HG02588 (cell line): ENCODE data around the gene SLC16A8.
"Not testable (repeated sequence)": the region's sequence is repeated elsewhere in the genome, so short reads cannot be mapped to it uniquely, and the experiment has no call there.

ENCODE experiments used
- ATAC-seq: cut with Tn5 transposase; IDR thresholded peaks from one replicate; pipeline ENCODE4 v1.9.1; 2021; ENCODE audit warnings: mild to moderate bottlenecking, moderate library complexity; ENCODE audit not compliant: unreplicated experiment

Gene SLC16A8

DNA sequence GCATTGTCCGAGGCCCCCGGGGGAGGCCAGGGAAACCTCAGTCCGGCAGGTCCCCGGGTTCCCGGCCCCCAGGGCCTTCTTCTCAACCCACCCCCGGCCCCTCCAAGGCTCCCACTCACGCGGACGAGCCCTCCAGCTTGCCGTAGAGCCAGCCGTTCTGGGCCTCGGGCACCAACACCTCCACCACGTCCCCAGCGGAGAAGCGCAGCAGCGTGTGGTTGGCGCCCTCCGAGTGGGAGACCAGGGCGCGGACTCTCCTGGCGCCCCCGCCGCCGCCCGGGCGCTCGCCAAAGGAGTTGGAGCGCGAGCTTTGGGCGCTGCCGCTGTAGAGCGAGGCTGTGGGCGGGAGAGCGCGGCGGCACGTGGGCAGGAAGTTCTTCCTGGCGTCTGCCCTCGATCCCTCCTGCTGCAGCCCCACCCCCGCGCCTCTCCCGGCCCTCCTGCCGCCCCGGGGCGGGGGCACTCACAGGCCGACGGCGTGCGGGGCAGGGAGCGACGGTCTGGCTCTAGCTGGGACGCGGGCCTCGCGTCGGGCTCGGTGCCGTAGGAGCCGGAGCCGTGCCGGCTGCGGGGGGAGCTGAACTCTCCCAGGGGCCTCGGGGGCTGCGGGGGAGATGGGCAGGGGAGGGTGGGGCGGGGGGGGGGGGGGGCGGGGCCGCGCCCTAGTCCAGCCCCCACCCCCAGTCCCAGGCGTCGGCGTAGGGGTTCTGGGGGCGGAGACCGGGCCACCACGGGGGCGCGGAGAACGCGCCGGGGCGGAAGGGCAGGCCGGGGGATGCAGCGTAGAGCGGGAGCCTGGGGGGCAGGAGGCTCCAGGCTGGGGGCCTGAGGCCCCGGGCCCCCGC lies 4.9 kb upstream of the SLC16A8 start:
- ATAC-seq = no peak

GRCh38 chr22:38087855-38088254 lies 3.9 kb upstream of the SLC16A8 start:
- ATAC-seq = no peak

DNA sequence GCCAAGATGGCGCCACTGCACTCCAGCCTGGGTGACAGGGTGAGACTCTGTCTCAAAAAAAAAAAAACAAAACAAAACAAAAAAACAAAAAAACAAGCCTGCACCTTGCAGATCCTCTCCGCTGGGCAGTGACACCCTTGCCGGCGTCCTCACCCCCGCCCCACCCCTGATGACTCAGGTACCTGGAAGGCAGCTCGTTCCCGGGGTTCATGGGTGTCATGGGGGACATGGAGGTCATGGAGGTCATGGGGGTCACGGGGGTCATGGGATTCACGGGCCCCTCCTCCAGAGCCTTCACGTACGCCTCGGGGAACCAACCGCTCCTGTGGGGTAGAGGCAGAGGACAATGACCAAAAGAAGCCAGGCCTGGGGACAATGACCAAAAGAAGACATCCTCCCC lies 3.0 kb upstream of the SLC16A8 start:
- ATAC-seq = no peak

DNA sequence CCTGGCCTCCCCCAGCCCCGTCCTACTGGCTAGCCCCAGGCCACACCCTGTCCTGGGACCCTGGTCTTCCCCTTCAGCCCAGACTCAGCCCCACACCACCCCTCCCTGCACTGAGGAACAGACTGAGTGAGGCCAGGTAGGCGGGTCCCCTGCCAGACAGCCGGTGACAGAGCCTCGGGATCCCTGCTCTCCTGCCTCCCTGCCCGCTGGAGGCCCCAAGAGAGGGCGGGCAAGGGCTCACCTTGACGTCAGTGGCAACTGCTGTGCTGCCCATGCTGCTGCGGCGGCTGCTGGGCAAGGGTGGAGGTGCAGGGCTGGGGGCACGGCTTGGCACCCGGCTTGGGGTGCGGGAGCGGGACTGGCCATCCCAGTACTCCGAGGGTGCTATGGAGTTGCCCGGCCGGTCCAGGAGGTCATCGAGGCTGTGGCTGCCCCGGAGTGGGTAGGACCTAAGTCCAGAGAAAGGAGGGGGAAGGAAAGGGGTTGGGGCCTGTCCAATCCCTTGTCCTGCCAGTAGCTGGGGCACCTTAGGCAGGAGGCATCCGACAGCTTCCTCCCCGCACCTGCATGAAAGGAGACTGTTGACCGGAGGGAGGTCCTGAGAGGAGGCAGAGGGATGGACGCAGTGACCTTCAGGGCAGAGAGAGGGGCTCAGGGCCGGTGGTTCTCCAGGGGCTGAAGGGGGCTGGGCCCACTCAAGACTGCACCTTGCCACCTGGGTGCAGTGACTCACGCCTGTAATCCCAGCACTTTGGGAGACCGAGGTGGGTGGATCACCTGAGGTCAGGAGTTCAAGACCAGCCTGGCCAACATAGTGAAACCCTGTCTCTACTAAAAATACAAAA lies 2.2 kb upstream of the SLC16A8 start:
- no peak for ATAC-seq

- no peak for ATAC-seq
Observed at GRCh38 chr22:38085501-38085900, 1.5 kb upstream of the SLC16A8 start.

- no peak for ATAC-seq
Observed at GRCh38 chr22:38085056-38085455, 1.1 kb upstream of the SLC16A8 start.

DNA sequence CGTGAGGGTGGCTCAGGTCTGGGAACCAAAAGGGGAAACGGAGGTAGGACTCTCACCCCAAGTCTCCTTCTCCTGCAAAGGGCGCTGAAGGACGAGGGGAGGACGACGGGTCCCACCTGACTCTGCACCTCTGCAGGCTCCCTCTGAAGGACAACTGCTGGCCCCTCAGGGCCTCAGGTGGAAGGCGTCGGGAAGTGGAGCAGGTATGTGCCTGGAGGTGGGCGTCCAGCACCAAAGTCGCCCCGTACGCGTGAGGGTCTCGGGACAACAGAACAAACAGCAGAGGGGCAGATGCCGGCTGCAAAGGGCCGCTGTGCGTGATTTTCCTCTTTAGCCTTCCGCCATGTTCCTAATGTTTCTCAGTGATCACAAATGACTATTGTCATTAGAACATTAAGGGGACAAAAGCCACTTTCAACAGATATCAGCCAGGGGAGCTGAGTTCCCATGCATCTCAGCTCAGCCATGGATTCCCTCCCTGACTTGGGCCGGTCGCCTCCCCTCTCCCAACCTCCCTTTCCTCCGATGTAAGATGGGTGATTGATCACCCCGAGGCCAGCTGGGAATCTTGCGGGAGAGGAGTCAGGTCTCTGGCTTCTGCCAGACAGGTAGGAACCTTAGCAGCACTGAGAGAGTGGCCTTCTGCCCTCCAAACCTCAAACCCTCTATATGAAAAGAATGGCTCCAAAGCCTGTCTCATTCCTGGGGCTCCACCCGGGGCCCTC lies 836 bp downstream of the SLC16A8 start:
- ATAC-seq = no peak

GRCh38 chr22:38081941-38082828 lies 1.8 kb downstream of the SLC16A8 start:
- no peak for ATAC-seq

DNA sequence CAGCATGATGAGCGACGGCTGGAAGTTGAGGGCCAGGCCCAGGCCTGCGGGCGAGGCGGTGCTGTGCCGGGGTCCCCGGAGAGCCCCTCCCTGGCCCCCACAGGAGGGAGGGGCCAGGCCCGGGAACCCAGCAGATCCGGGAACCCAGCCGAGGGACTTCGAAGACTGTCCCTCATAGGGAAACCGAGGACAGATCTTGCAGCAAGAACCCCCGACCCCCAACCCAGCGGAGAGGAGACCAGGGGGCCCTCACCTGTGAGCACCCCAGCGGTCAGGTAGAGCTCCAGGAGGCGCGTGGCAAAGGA lies 2.4 kb downstream of the SLC16A8 start:
- ATAC-seq = no peak

DNA sequence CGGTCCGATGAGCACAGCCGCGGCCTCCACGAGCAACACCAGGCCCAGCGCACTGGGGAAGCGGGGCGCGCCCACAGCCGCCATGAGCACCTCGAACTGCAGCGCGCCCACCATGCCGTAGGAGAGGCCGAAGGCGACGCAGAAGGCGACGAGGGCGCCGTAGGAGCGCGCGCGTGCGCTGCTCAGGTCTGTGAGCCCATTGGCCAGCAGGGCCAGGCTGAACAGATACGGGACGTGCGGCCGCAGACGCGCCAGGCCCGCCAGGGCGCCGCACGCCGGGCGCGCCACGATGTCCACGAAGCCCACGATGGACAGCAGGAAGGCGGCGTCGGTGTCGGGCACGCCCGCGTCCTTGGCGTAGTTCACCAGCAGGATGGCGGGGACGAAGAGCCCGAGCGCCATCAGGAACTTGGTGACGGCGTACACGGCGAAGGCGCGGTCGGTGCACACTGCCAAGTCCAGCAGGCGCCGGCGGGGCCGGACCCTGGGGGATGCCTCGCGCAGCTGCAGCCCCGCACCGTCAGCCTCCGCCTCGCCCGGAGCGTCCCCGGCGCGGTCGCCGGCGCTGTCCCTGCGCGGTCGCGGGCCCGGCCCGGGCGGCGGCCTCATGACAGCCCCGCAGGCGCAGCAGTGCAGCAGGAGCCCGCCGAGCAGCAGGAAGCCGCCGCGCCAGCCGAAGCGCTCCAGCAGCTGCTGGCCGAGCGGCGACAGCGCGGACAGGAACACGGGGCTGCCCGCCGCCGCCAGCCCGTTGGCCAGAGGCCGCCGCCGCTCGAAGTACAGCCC lies 2.9 kb downstream of the SLC16A8 start:
- no peak for ATAC-seq

GRCh38 chr22:38080474-38080849 lies 3.5 kb downstream of the SLC16A8 start:
- ATAC-seq = no peak

DNA sequence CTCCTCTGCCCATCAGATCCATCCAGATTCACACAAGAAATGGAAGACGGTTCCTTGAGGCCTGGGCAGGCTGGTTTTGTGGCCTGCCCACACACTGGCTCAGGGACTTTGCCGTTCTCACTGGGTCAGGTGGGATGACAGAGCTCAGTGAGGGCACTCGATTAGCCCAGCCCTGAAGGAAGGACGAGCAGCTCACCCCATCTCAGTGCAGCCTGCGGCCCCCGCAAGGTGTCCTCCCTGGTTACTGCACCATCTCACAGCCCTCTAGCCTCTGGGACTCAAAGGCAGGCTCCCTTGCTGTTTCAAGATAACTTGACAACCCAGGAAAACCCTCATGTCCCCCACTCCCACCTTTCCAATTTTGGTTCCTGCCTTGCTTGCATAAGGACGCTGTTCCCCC lies 4.2 kb downstream of the SLC16A8 start:
- ATAC-seq = no peak

GRCh38 chr22:38079208-38079607 lies 4.8 kb downstream of the SLC16A8 start:
- not testable (repeated sequence) for ATAC-seq

DNA sequence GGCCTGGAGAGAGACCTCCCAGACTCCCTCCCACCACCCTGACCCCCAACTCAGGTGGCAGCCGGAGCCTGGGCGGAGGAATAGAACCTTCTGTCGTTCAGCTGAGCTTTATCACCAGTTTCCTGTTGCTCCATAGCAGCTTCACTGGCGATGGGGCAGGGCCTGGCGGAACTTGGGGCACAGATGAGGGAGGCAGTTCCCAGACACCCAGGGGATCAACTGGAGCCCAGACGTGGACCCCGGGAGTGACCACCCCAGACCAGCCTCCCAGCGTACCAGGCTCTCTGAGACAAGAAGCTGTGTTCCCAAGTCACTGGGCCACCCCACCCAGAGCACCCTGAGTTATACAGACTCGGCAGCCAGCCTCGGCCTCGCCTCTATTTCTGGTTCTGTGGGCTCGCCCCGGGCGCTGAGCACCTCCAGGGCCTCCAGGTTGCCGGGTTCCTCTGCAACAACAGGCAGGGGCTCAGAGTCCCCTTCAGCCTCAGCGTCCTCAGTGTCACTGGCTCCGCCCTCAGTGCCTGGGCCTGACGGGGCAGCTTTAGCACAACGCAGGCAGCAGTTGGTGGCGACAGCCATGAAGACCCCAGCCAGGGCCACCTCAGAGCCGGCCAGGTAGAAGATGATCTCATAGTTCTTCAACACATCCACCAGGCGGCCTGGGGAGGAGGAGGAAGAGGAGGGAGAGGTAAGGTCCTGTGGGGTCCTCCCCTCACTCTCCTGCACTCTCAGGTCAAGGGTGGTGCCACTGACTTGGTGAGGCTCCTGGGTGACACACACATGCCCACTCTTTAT lies 5.7 kb downstream of the SLC16A8 start:
- no peak for ATAC-seq

GRCh38 chr22:38077595-38077994 lies 6.4 kb downstream of the SLC16A8 start:
- no peak for ATAC-seq

DNA sequence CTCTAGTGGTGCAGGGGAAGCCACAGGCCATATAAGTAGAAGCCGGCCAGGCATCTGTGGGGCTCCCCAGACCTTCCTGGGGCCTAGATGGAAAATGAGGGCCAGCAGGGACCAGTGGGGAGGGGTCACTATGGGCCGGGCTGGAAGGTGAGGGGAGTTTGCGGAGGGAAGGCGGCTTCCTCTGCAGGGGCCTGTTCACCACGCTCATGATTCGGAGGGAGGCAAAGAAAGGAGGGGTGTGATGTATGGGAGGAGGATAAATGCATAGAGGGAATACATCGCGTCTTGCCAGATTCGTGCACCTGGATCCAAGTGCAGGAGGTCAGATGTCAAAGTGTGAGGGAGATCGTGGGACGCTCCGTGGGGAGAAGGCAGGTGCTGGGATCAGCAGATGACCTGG lies 6.9 kb downstream of the SLC16A8 start:
- ATAC-seq = no peak

DNA sequence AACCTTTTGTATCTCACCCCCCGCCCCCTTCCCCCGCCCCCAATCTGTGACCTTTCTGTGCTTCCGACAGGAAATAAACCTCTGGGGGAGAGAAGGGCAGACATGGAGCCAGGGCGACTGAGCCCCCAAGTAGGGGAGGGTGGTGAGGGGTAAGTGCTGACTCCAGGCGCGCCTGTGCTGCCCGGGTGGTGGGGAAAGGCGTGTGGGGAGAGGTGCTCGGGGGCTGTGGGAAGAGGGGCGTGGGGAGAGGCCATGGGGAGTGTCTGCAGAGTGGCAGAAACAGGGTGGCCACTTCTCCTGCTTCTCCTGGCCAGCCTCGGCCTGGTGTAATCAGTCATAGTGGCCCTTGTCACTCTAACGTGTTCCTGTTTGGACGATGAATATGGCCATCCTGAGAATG lies 8.0 kb downstream of the SLC16A8 start:
- no peak for ATAC-seq

DNA sequence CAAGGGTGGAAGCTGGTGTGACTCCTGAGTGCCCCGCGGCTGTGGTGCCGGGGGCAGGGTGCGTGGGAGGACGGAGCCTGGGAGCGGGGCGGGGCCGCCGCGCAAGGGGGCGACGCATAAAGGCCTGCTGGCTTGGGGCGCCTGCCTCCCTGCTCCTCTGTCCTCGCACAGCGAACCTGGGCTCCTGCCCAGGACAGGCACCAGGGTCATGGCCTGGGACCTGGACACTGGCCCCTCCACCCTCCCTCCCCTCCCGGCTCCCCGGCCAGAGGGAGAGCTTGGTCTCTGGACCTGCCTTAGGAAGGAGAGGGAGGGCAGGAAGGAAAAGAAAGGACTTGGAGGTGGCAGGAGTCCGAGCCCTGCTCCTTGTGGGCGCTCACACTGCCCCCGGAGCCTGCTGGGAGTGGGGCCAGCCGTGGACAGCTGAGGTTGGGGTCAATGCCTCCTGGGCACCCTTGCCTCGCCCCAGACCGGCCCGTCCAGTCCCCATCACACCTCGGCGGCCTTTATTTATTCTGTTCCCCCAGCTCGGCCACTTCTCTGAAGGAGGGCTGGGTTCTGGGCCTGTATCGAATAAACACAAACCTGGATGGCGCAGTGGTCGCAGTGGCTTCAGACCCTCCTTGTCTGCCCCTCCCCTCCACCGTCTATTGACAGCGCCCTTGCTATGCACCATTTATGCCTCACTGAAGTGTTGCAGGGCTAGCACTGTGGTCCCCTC lies 8.7 kb downstream of the SLC16A8 start:
- no peak for ATAC-seq
